ENCODE data around the gene TXNDC2.
A peak's percentile ranks its signal among the peaks of the same experiment; 100 is the strongest.

TXNDC2 gene

DNA sequence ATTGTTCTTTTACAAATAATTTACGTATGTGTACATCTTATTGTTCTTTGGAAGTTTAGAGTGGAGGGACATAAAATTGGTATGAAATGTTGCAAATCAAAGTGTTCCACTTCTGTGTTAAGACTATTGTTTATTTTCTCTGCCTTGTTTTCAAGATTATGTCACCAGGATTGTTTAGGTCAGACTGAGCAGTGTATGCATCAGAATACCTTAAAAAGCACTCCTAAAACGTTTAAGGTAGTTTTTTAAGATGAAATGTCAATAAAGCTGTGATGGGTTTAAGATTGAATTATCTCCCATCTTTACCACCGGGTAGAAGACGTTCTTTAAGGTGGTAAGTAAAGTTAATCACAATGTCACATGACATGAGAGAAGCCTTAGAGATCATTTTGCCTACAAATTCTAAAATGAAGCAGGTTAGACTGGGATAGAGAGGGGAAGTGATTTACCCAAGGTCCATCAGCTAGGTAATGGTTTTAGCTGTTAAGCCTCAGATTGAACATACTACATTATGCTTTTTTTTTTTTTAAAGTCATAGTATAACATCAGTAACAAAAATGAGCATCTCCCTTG lies 38.7 kb downstream of the TXNDC2 start:
- Mint-ChIP-seq H3K4me3 (peak overlapping the region; percentile 42), H3K27ac (ENCODE audit: low read depth) (no peak overlapping the region), H3K27me3 (no peaks in the 10 kb centered on the region), H3K36me3 (ENCODE audit: insufficient read depth) (peaks cover 1% of the 10 kb centered on the region), H3K9me3 (no peaks in the 10 kb centered on the region), H3K4me1 (peaks cover 48% of the 10 kb centered on the region)
- DNase-seq (ENCODE audit: low spot score in 2 of 2) (no peak), ATAC-seq (replicated peaks; ENCODE audit: extremely low read depth, poor library complexity, severe bottlenecking) (no peak)

DNA sequence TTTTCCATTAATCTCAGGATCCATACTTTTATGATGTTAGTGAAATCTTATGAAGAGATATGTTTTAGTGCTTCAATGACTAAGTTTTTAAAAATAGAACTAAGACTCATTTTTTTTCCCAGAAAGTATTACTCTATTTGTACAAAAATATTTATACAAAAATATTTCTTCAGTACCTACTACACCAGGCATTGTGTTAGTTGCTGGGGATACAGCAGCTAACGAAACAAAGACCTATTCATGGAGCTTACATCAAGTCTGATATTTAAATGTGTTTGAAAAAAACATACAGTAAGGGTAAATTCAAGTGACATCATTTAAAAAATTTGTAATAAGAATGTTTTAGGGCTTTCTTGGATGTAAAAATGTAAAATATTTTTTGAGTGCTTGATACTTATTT lies 39.6 kb downstream of the TXNDC2 start:
- Mint-ChIP-seq H3K27ac (ENCODE audit: low read depth) (no peak overlapping the region), H3K4me3 (no peak overlapping the region), H3K9me3 (no peaks in the 10 kb centered on the region), H3K36me3 (ENCODE audit: insufficient read depth) (peaks cover 1% of the 10 kb centered on the region), H3K4me1 (peaks cover 51% of the 10 kb centered on the region), H3K27me3 (no peaks in the 10 kb centered on the region)
- ATAC-seq (replicated peaks; ENCODE audit: extremely low read depth, poor library complexity, severe bottlenecking): no peak
- no peak for DNase-seq (ENCODE audit: low spot score in 2 of 2)

DNA sequence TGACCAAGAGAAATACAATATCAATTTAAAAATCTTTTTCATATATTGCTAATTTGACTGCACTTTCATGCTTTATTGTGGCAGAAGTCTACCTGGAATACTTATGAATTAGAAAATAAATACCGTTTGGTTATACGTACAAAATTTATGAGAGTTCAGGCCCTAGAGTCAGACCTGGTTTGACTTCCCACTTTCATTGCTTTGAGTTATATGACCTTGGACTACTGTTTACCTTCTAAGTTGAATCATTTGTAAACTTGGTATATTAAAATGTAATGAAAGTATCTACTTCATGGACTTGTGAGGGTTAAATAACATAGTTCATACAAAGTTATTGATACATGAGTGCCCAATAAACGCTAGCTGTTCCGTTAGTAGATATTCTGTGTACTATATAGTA lies 40.0 kb downstream of the TXNDC2 start:
- ATAC-seq (replicated peaks; ENCODE audit: extremely low read depth, poor library complexity, severe bottlenecking) (no peak), DNase-seq (ENCODE audit: low spot score in 2 of 2) (no peak)
- H3K27me3 Mint-ChIP-seq: no peaks in the 10 kb centered on the region
- peaks cover 51% of the 10 kb centered on the region for H3K4me1 Mint-ChIP-seq
- no peak overlapping the region for H3K4me3 Mint-ChIP-seq
- H3K9me3 Mint-ChIP-seq: no peaks in the 10 kb centered on the region
- H3K27ac Mint-ChIP-seq (ENCODE audit: low read depth): no peak overlapping the region
- peaks cover 1% of the 10 kb centered on the region for H3K36me3 Mint-ChIP-seq (ENCODE audit: insufficient read depth)

DNA sequence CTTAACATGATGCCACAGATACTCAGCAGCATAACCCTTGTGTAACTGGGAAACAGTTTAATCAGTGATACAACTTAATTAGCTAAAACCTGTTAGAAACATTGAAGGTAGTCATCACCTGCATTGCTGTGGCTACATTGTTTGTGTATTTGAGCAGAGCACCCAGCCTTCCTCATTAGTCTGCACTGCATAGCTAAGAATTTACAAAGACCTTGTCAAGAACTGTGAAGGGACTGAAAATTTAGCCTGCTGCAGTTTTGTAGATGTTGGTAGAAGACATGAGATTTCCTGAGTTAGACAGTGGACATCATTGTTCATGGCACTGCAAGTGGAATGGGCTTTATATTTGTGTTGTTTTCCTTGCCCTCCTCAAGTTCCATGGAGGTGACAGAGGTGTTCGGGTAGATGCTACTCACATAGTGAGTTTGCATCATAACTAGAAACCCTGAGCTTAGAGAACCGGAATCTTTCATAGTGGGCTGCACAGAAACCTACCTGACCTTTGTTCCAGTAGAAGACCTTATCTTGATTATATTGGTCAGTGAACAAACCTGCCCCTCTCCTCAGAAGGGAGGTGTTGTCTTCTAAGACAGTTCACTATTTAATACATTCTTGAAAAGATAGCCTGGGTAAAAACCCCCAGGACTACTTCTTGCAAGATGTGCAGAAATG lies 40.6 kb downstream of the TXNDC2 start:
- Mint-ChIP-seq H3K27me3 (no peaks in the 10 kb centered on the region), H3K9me3 (no peaks in the 10 kb centered on the region), H3K4me1 (peaks cover 55% of the 10 kb centered on the region), H3K27ac (ENCODE audit: low read depth) (no peak overlapping the region), H3K4me3 (no peak overlapping the region), H3K36me3 (ENCODE audit: insufficient read depth) (peaks cover 2% of the 10 kb centered on the region)
- DNase-seq (ENCODE audit: low spot score in 2 of 2): no peak
- no peak for ATAC-seq (replicated peaks; ENCODE audit: extremely low read depth, poor library complexity, severe bottlenecking)

DNA sequence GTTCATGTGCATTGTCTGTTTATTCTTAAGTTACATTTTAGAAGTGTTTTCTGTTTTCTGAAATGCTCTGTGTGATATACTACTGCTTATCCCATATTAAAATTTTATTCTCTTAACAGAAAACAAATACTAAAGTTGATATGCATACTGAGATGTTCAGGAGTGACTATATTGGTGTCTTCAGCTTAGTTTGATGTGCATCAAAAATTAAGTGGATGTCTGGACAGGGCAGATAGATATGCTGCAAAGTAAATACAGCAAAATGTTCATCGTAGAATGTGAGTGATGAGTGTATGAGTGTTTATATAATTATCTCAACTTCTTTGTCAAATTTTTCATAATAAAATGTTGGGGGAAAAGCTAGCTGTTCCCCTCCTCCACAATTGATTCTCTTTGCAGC lies 41.2 kb downstream of the TXNDC2 start:
- no peaks in the 10 kb centered on the region for H3K9me3 Mint-ChIP-seq
- H3K27me3 Mint-ChIP-seq: no peaks in the 10 kb centered on the region
- H3K4me3 Mint-ChIP-seq: no peak overlapping the region

DNA sequence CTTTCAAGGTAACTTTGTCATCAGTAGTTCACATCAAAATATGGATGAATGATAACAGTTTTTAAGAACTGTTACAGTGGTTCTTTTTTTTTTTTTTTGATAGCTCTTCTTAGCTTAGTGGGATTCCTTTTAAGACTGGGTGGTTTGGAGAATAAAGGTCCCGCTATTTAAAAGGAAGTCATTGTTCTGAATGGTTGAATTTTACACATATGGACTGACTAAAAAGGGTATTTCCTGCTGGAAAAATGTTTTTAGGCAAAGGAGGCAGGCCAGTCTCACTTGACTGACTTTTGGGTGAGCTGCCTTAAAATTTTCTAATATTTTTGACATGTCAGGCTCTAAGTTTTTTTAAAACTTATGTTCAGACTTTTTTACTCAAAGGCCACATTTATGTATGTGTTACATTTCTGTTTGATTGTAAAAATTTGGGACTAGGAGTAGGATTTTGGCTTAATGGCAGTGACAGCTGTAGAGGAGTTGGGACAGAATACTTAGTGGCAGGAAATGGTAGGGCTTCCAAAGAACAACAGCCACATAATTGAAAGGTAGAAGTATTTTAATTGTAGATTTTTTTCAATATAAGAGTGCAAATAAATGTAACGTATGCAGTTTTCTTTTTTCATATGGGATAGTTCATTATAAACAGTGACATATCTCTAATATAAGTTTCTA lies 41.8 kb downstream of the TXNDC2 start:
- Mint-ChIP-seq H3K4me3 (no peak overlapping the region), H3K36me3 (ENCODE audit: insufficient read depth) (peaks cover 3% of the 10 kb centered on the region), H3K27ac (ENCODE audit: low read depth) (peak overlapping the region; percentile 79), H3K27me3 (no peaks in the 10 kb centered on the region), H3K9me3 (no peaks in the 10 kb centered on the region), H3K4me1 (peaks cover 50% of the 10 kb centered on the region)
- ATAC-seq (replicated peaks; ENCODE audit: extremely low read depth, poor library complexity, severe bottlenecking) (no peak), DNase-seq (ENCODE audit: low spot score in 2 of 2) (no peak)

More for the DNA sequence above, 41.2 kb downstream of the TXNDC2 start:
- ATAC-seq (replicated peaks; ENCODE audit: extremely low read depth, poor library complexity, severe bottlenecking) (no peak), DNase-seq (ENCODE audit: low spot score in 2 of 2) (no peak)
- peaks cover 55% of the 10 kb centered on the region for H3K4me1 Mint-ChIP-seq
- H3K36me3 Mint-ChIP-seq (ENCODE audit: insufficient read depth): peaks cover 2% of the 10 kb centered on the region
- peak overlapping the region; percentile 79 for H3K27ac Mint-ChIP-seq (ENCODE audit: low read depth)

DNA sequence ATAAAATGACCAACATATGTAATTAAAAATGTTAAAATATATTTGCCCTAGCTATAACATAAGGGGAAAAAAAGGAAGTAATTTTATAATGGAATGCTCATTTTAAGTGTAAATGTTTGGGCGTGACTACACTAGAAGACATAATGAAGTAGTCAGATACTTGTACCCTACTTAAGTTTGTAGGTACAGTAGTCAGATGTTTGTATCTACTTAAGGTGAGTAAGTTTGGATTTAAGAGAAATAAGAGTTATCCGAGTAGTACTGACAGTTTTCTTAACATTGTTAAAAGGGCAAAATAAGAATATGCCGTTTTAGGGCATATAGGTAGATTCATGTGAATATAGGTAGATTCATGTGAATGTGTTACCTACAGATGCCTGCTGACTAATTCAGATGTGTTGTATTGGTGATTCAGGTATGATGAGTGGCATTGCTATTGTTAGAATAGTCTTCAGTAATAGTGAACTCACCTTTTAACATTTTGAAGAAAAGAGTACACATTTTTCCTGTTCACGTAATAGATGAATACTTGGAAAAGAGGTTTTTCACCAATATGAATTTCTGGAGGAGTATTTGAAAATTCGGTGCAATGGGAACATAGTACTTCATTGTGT lies 43.0 kb downstream of the TXNDC2 start:
- H3K4me1 Mint-ChIP-seq: peaks cover 49% of the 10 kb centered on the region
- no peak overlapping the region for H3K4me3 Mint-ChIP-seq
- no peak overlapping the region for H3K27ac Mint-ChIP-seq (ENCODE audit: low read depth)
- no peak for DNase-seq (ENCODE audit: low spot score in 2 of 2)
- H3K9me3 Mint-ChIP-seq: no peaks in the 10 kb centered on the region
- H3K36me3 Mint-ChIP-seq (ENCODE audit: insufficient read depth): peaks cover 14% of the 10 kb centered on the region
- ATAC-seq (replicated peaks; ENCODE audit: extremely low read depth, poor library complexity, severe bottlenecking): no peak
- no peaks in the 10 kb centered on the region for H3K27me3 Mint-ChIP-seq

DNA sequence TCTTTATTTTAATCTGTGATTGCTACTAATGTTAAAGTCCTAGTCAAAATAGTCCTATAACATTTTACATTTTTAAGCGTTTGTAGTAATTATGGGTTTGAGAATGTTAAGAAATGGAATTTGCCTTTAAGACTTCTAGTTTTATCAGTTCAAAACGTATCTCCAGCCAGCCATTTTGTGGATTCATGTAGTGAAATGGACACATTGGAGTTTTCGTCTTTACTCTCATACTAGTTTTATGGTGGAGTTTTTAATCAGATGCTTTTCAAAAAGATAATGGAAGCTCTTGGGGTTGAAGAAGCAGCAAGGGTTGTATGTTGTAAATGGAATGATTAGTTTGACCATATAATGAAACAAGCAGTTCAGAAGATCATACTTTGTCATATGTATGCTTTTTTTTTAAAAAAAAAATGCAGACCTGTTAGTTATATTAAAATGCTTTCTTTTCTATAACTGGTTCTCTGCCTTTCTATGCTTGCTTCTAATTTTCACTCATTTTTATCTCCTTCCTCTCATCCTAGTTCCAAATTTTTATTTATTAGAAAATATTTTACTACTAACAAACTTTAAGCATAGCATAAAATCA lies 44.6 kb downstream of the TXNDC2 start:
- peaks cover 23% of the 10 kb centered on the region for H3K36me3 Mint-ChIP-seq (ENCODE audit: insufficient read depth)
- no peaks in the 10 kb centered on the region for H3K9me3 Mint-ChIP-seq
- H3K27me3 Mint-ChIP-seq: no peaks in the 10 kb centered on the region
- no peak overlapping the region for H3K4me3 Mint-ChIP-seq
- no peak overlapping the region for H3K27ac Mint-ChIP-seq (ENCODE audit: low read depth)
- DNase-seq (ENCODE audit: low spot score in 2 of 2) (no peak), ATAC-seq (replicated peaks; ENCODE audit: extremely low read depth, poor library complexity, severe bottlenecking) (no peak)
- H3K4me1 Mint-ChIP-seq: peaks cover 45% of the 10 kb centered on the region

DNA sequence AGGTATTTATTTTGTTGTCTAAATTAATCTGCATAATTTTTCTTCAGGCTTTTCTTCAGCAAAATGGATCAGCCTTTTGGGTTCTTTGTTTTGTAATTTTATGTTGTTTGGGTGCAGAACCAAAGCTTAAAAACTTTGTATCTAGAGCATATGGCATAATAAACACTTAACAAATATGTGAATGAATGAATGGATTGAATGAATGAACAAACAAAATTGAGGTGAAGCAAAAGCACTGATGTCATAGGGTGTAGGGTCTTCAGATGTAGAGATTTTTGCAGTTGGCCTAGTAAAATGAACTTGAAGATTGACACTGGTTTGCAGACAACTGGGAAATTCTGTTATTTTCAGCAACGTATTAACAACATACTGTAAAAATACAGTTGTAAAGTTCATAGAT lies 45.4 kb downstream of the TXNDC2 start:
- H3K4me3 Mint-ChIP-seq: no peak overlapping the region
- peaks cover 45% of the 10 kb centered on the region for H3K4me1 Mint-ChIP-seq
- peaks cover 24% of the 10 kb centered on the region for H3K36me3 Mint-ChIP-seq (ENCODE audit: insufficient read depth)
- no peak for DNase-seq (ENCODE audit: low spot score in 2 of 2)
- H3K27ac Mint-ChIP-seq (ENCODE audit: low read depth): no peak overlapping the region
- ATAC-seq (replicated peaks; ENCODE audit: extremely low read depth, poor library complexity, severe bottlenecking): no peak
- H3K27me3 Mint-ChIP-seq: no peaks in the 10 kb centered on the region
- H3K9me3 Mint-ChIP-seq: no peaks in the 10 kb centered on the region

DNA sequence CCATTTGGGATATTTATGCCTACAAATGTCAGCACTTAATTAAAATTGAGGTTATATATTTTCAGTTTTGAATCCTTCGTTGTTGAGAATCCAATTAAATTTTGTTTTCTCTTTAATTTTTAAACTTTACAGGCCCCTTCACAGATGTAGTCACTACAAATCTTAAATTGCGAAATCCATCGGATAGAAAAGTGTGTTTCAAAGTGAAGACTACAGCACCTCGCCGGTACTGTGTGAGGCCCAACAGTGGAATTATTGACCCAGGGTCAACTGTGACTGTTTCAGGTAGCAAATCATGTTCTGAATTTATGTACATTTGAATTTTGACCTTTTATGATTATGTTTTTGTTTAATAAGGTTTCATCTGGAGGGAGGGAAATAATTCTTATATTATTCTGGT lies 45.9 kb downstream of the TXNDC2 start:
- H3K9me3 Mint-ChIP-seq: no peaks in the 10 kb centered on the region
- DNase-seq (ENCODE audit: low spot score in 2 of 2) (no peak), ATAC-seq (replicated peaks; ENCODE audit: extremely low read depth, poor library complexity, severe bottlenecking) (no peak)
- peaks cover 28% of the 10 kb centered on the region for H3K36me3 Mint-ChIP-seq (ENCODE audit: insufficient read depth)
- no peaks in the 10 kb centered on the region for H3K27me3 Mint-ChIP-seq
- peaks cover 44% of the 10 kb centered on the region for H3K4me1 Mint-ChIP-seq
- no peak overlapping the region for H3K4me3 Mint-ChIP-seq
- no peak overlapping the region for H3K27ac Mint-ChIP-seq (ENCODE audit: low read depth)

DNA sequence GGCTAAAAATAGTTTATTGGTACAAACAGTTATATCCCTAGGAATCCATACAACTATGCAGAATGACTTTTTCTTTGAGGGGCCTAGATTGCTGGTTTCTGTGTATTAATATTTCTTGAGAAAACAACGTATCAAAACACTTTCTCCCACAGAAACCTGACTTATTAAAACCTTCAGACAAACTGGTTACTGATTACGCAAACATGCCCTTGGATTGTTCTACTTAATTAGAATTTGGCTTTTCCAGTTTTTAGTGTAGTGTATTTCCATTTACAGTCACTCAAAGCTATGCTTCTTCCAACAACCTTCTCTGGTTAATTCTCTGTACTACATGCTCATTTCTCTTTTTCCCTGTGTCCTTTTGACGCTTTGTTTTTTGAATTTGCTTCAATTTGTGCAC lies 48.1 kb downstream of the TXNDC2 start:
- ATAC-seq (replicated peaks; ENCODE audit: extremely low read depth, poor library complexity, severe bottlenecking) (no peak), DNase-seq (ENCODE audit: low spot score in 2 of 2) (no peak)
- no peak overlapping the region for H3K27ac Mint-ChIP-seq (ENCODE audit: low read depth)
- peaks cover 25% of the 10 kb centered on the region for H3K4me1 Mint-ChIP-seq
- H3K27me3 Mint-ChIP-seq: no peaks in the 10 kb centered on the region
- no peak overlapping the region for H3K4me3 Mint-ChIP-seq
- peaks cover 41% of the 10 kb centered on the region for H3K36me3 Mint-ChIP-seq (ENCODE audit: insufficient read depth)
- no peaks in the 10 kb centered on the region for H3K9me3 Mint-ChIP-seq

DNA sequence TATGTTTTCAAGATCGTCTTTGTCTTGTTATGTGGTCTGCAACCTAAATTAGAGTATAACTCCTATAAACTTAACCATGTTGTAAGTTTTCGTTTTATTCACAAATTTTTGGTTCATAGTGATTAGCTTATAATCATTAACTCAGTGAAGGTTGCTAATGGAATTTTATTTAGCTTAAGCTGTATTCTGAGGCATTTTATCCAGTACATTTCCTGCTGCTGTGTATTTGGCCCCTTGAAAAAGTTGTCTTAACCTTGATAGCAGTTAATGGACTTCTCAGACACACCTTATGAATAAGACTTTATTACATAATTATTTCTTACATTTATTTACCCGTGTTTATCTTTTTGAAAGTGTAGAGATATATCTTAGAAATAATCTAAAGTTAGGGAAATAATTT lies 48.5 kb downstream of the TXNDC2 start:
- Mint-ChIP-seq H3K4me1 (peaks cover 21% of the 10 kb centered on the region), H3K36me3 (ENCODE audit: insufficient read depth) (peaks cover 44% of the 10 kb centered on the region), H3K27ac (ENCODE audit: low read depth) (no peak overlapping the region), H3K27me3 (no peaks in the 10 kb centered on the region), H3K4me3 (no peak overlapping the region), H3K9me3 (no peaks in the 10 kb centered on the region)
- no peak for ATAC-seq (replicated peaks; ENCODE audit: extremely low read depth, poor library complexity, severe bottlenecking)
- DNase-seq (ENCODE audit: low spot score in 2 of 2): no peak
